Mucosa of descending colon (tissue), 3 donors: ENCODE data around the gene NSUN3. TPM values are rescaled to one million over a fixed set of nuclear protein-coding genes. Genes with fewer than 3 reads are reported as not detected.
A peak's percentile ranks its signal among the peaks of the same experiment; 100 is the strongest.

Experiments used
- ATAC-seq: fragments of 200-7000 bp; cut with Tn5 transposase; one replicate; pipeline ENCODE4 v1.9.1; 2020; ENCODE audit warnings: mild to moderate bottlenecking, moderate library complexity
- DNase-seq, 3 donors: peaks; one replicate each; pipeline ENCODE4 v3.0.0-alpha.2; 2020
- H3K36me3 ChIP-seq: fragments of 200-600 bp; one replicate; pipeline ENCODE4 v1.8.0; 2021; ENCODE audit warnings: low read depth, mild to moderate bottlenecking
- H3K4me1 ChIP-seq: fragments of 200-600 bp; one replicate; pipeline ENCODE4 v1.8.0; 2021; ENCODE audit warnings: low read depth, mild to moderate bottlenecking
- H3K4me3 ChIP-seq: fragments of 200-600 bp; one replicate; pipeline ENCODE4 v1.8.0; 2021; ENCODE audit warnings: mild to moderate bottlenecking
- H3K9me3 ChIP-seq: fragments of 200-600 bp; one replicate; pipeline ENCODE4 v1.8.0; 2021; ENCODE audit warnings: mild to moderate bottlenecking
- intact Hi-C, 2 donors: fragments of 100-400 bp; cut with DNase I in 1 of 2; cut with micrococcal nuclease in 1 of 2; formaldehyde crosslinking; loops; one replicate each; pipeline versions ENCODE4 v1.11.0 to v1.11.1; 2022; cut with DNase I, micrococcal nuclease
- total RNA-seq, 3 donors: library from RNA; stranded (reverse); fragmentation: NEBNext Ultra II Directional in 2 of 3; extraction: Animal tissue kit (Norgen Biotek cat#: 25700) in 2 of 3; gene quantifications; one replicate each; pipeline versions ENCODE4 v1.2.1 to v1.2.4, GENCODE V29; 2021 to 2023
- TF ChIP-seq, protein P1 (sequence below): fragments of 200-600 bp; IDR thresholded peaks from one replicate; pipeline ENCODE4 v1.8.0; 2022; ENCODE audit warnings: antibody characterized with exemption, mild to moderate bottlenecking
- donor health status: DM: no; HTN: no; CAD: no; lungs with moderate emphysema.
- donor health status: DM: no; HTN: no; CAD: no.
- donor health status: DM: no; HTN: yes; CAD: no.

NSUN3 gene
- total RNA-seq, 3 donors from 2014 or later: 18.6 to 33.9 (median 23.0) TPM

DNA sequence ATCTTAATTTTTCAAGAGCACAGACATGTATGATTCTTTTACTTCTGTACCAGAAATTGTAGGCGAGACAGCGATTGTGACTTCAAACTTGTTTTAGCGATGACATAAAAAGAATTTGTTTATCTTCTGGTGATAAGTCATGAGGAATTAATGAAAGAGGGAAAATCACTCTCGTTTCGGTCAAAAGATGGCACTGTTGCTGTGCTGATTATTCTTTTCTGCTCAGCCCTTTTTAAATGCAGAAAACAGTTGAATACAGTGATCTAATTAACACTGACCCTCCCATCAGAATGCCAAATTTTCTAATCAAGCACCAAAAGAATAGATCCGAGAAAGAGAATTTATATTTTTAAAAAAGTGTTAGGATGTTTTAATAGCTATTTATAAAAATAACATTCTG is 52.6 kb downstream of the NSUN3 start:
- DNase-seq (no peak), ATAC-seq (no peak)
- TF ChIP-seq, protein P1, sequence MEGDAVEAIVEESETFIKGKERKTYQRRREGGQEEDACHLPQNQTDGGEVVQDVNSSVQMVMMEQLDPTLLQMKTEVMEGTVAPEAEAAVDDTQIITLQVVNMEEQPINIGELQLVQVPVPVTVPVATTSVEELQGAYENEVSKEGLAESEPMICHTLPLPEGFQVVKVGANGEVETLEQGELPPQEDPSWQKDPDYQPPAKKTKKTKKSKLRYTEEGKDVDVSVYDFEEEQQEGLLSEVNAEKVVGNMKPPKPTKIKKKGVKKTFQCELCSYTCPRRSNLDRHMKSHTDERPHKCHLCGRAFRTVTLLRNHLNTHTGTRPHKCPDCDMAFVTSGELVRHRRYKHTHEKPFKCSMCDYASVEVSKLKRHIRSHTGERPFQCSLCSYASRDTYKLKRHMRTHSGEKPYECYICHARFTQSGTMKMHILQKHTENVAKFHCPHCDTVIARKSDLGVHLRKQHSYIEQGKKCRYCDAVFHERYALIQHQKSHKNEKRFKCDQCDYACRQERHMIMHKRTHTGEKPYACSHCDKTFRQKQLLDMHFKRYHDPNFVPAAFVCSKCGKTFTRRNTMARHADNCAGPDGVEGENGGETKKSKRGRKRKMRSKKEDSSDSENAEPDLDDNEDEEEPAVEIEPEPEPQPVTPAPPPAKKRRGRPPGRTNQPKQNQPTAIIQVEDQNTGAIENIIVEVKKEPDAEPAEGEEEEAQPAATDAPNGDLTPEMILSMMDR: no peak
- intact Hi-C loops: no loop called here
- Histone ChIP-seq H3K4me1 (no peaks in the 10 kb centered on the region), H3K4me3 (no peak overlapping the region), H3K9me3 (no peaks in the 10 kb centered on the region), H3K36me3 (no peaks in the 10 kb centered on the region)

DNA sequence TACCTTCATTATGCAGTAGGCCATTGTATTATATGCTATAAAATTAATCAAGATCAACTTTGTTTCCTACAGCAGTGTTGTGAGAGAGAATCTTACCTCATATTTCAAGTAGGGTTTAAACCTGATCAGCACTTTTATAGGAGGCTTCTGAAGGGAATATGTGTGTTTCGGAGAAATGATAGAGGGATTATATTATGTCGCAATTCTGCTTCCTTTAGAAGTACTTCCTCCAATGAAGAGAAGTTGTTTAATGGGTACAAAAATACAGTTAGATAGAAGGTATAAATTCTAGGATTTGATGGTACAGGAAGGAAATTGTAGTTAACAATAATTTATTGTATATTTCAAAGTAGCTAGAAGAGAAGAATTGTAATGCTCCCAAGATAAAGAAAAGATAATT is 54.9 kb downstream of the NSUN3 start:
- no peaks in the 10 kb centered on the region for H3K4me1 ChIP-seq
- no peaks in the 10 kb centered on the region for H3K36me3 ChIP-seq
- intact Hi-C loops: no loop called here
- no peaks in the 10 kb centered on the region for H3K9me3 ChIP-seq
- DNase-seq (no peak), ATAC-seq (no peak)
- TF ChIP-seq, protein P1: no peak
- no peak overlapping the region for H3K4me3 ChIP-seq

DNA sequence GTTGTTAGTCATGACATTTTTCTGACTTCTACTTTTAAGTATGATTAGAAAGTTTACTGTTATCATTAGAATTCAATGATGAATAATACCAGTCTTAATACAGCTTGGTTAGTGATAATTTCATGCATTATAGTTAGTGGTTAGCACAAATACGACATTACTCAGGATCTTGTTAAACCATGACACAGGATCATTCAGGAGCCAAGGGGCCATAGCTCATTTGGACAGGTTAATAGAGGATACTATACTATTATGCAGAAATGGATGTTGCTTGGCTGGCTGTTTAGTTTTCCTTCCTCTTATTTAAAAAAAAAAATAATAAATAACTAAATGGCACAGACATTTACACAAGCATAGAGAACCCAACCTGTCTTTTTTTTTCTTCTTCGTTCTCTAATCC is 55.5 kb downstream of the NSUN3 start:
- ATAC-seq (no peak), DNase-seq (no peak)
- Histone ChIP-seq H3K4me1 (no peaks in the 10 kb centered on the region), H3K36me3 (no peaks in the 10 kb centered on the region), H3K4me3 (no peak overlapping the region), H3K9me3 (no peaks in the 10 kb centered on the region)
- TF ChIP-seq, protein P1: no peak
- intact Hi-C loops: no loop called here

DNA sequence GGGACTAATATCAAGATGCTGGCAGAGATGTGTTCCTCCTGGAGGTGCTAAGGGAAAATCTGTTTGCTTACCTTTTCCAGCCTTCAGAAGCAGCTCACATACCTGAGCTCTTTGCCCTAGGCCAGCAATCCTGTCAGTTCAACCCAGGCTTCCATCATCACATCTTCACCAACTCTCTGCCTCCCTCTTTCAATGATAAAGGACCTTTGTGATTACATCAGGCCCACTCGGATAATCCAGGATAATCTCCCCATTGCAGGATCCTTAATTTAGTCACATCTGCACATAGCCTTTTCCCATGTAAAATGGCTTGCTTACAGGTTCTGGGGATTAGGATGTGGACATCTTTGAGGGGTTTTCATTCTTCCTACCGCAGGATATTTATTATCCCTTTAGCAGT is 58.3 kb downstream of the NSUN3 start:
- H3K4me3 ChIP-seq: no peak overlapping the region
- intact Hi-C loops: no loop called here
- no peak for ATAC-seq
- TF ChIP-seq, protein P1: no peak
- H3K4me1 ChIP-seq: no peaks in the 10 kb centered on the region
- no peaks in the 10 kb centered on the region for H3K36me3 ChIP-seq
- DNase-seq: no peak
- no peaks in the 10 kb centered on the region for H3K9me3 ChIP-seq

DNA sequence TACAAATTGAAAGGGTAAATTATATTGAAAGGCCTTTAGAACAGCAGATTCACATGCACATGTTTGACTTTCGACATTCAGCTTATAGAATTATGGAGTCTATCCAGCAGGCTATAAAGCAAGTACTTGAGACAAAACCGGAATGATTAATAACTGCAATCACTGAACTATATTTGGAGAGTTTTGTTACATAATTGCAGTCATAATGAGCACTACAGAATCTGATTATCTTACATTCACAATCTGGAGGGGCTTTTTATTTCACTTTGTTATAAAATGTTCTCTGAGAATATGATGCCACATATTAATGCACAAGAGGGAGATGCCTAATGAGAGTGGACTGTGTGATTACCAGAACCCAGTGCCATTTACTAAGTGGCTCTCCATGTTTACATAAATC is 64.3 kb downstream of the NSUN3 start:
- no peaks in the 10 kb centered on the region for H3K36me3 ChIP-seq
- intact Hi-C loops: no loop called here
- no peaks in the 10 kb centered on the region for H3K9me3 ChIP-seq
- ATAC-seq: no peak
- TF ChIP-seq, protein P1: no peak
- H3K4me1 ChIP-seq: no peaks in the 10 kb centered on the region
- no peak for DNase-seq
- H3K4me3 ChIP-seq: no peak overlapping the region

DNA sequence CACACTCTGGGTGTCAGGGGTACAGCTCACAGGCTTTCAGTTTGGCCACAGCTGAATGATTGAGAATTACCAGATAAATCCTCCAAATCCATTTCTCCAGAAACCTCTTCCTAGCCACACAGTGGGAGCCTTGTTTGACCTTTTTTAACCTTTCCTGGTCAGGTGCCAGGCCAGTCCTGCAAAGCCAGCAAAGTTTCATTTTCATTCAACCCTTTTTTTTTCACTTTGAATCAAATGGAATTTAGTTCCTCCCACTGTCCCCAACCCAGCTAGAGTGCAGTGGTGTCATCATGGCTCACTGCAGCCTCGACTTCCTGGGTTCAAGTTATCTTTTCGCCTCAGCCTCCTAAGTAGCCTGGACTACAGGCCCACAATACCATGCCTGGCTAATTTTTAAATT is 67.8 kb downstream of the NSUN3 start:
- ATAC-seq (no peak), DNase-seq (peak in 1 of 3 donors; percentile 7)
- Histone ChIP-seq H3K36me3 (no peaks in the 10 kb centered on the region), H3K4me3 (no peak overlapping the region), H3K9me3 (no peaks in the 10 kb centered on the region), H3K4me1 (no peaks in the 10 kb centered on the region)
- intact Hi-C loops: no loop called here
- TF ChIP-seq, protein P1: no peak
